ENCODE measurements around the gene CSNK1G3. TPM values are rescaled to one million over a fixed set of nuclear protein-coding genes. Genes with fewer than 3 reads are reported as not detected.

CSNK1G3 gene
- polyA plus RNA-seq, 1 donor (not counting 4 experiments of a cell fraction or from before 2014, with no cell fraction given): 34.0 TPM

DNA sequence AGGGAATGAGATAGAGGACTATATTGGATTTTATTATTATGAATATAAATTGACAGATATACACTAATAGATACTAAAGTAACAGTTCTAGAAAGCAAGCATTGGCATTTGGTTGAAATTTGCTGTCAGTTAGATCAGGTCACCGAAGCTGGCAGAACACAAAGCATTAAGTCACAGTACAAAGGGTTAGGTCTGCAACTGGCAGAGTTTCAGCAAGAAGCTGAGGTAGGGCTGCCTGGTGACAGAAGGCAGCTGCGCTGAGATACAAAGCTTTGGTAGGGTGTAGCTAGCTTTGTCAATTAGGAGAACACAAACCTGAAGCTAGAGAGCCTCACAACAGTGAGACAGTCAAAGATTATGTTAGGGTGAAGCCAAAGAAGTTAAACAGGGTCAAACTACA is 6.3 kb upstream of the CSNK1G3 start:
- dilution Hi-C loops (cut with MboI; ENCODE audit: extremely low pct_ligation_motif_present, low sequenced_read_pairs): no loop called here
- Histone ChIP-seq H3K4me1 (ENCODE audit: control insufficient read depth, extremely low read depth, insufficient read depth, low read length) (peaks cover 5% of the 10 kb centered on the region), H3K9me3 (ENCODE audit: control insufficient read depth, low read depth, low read length) (no peaks in the 10 kb centered on the region), H2AFZ (ENCODE audit: control insufficient read depth, low read length) (no peak overlapping the region), H4K20me1 (ENCODE audit: control insufficient read depth, extremely low read depth, insufficient read depth, low read length) (no peaks in the 10 kb centered on the region), H3K9me1 (ENCODE audit: control insufficient read depth, extremely low read depth, insufficient read depth, low read length) (no peaks in the 10 kb centered on the region), H3K9ac (ENCODE audit: control insufficient read depth, extremely low read depth, insufficient read depth, low read length) (no peak overlapping the region), H3K4me2 (ENCODE audit: control insufficient read depth, extremely low read depth, insufficient read depth, low read depth, low read length) (no peak overlapping the region), H3K36me3 (ENCODE audit: control insufficient read depth in 2 of 2, extremely low read depth in 1 of 2, insufficient read depth in 2 of 2, low read length in 2 of 2) (no peaks in the 10 kb centered on the region), H3K79me2 (ENCODE audit: control insufficient read depth, insufficient read depth, low read length) (no peaks in the 10 kb centered on the region), H3K27me3 (ENCODE audit: control insufficient read depth, extremely low read depth, insufficient read depth, low read length) (no peaks in the 10 kb centered on the region), H3K27ac (ENCODE audit: control insufficient read depth, insufficient read depth, low read length) (no peak overlapping the region), H3K4me3 (ENCODE audit: control insufficient read depth in 2 of 3, extremely low read depth in 1 of 3, insufficient read depth in 2 of 3, low read depth in 1 of 3, low read length in 3 of 3) (no peak overlapping the region)
- FAIRE-seq (no peak), DNase-seq (ENCODE audit: low read depth, low spot score) (no peak)
- TF ChIP-seq EZH2 (IDR thresholded peaks at IDR 0.05; ENCODE audit: low read length): no peak
- TF ChIP-seq, protein P1, sequence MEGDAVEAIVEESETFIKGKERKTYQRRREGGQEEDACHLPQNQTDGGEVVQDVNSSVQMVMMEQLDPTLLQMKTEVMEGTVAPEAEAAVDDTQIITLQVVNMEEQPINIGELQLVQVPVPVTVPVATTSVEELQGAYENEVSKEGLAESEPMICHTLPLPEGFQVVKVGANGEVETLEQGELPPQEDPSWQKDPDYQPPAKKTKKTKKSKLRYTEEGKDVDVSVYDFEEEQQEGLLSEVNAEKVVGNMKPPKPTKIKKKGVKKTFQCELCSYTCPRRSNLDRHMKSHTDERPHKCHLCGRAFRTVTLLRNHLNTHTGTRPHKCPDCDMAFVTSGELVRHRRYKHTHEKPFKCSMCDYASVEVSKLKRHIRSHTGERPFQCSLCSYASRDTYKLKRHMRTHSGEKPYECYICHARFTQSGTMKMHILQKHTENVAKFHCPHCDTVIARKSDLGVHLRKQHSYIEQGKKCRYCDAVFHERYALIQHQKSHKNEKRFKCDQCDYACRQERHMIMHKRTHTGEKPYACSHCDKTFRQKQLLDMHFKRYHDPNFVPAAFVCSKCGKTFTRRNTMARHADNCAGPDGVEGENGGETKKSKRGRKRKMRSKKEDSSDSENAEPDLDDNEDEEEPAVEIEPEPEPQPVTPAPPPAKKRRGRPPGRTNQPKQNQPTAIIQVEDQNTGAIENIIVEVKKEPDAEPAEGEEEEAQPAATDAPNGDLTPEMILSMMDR (optimal IDR thresholded peaks at IDR 0.05 in 1 of 3, IDR thresholded peaks at IDR 0.05 in 1 of 3, conservative IDR thresholded peaks at IDR 0.05 in 1 of 3; ENCODE audit: extremely low read depth in 1 of 3, insufficient read depth in 2 of 3, low read length in 3 of 3): no peak

GRCh38 chr5:123508441-123508840 is 3.5 kb upstream of the CSNK1G3 start:
- FAIRE-seq (no peak), DNase-seq (ENCODE audit: low read depth, low spot score) (no peak)
- no peaks in the 10 kb centered on the region for H4K20me1 ChIP-seq (ENCODE audit: control insufficient read depth, extremely low read depth, insufficient read depth, low read length)
- no peak overlapping the region for H3K27ac ChIP-seq (ENCODE audit: control insufficient read depth, insufficient read depth, low read length)
- H3K9me1 ChIP-seq (ENCODE audit: control insufficient read depth, extremely low read depth, insufficient read depth, low read length): no peaks in the 10 kb centered on the region
- H3K9ac ChIP-seq (ENCODE audit: control insufficient read depth, extremely low read depth, insufficient read depth, low read length): no peak overlapping the region
- H3K36me3 ChIP-seq (ENCODE audit: control insufficient read depth in 2 of 2, extremely low read depth in 1 of 2, insufficient read depth in 2 of 2, low read length in 2 of 2): no peaks in the 10 kb centered on the region
- H3K4me1 ChIP-seq (ENCODE audit: control insufficient read depth, extremely low read depth, insufficient read depth, low read length): peaks cover 3% of the 10 kb centered on the region
- H3K9me3 ChIP-seq (ENCODE audit: control insufficient read depth, low read depth, low read length): no peaks in the 10 kb centered on the region
- H3K4me2 ChIP-seq (ENCODE audit: control insufficient read depth, extremely low read depth, insufficient read depth, low read depth, low read length): no peak overlapping the region
- dilution Hi-C loops (cut with MboI; ENCODE audit: extremely low pct_ligation_motif_present, low sequenced_read_pairs): no loop called here
- TF ChIP-seq EZH2 (IDR thresholded peaks at IDR 0.05; ENCODE audit: low read length): no peak
- TF ChIP-seq, protein P1 (optimal IDR thresholded peaks at IDR 0.05 in 1 of 3, IDR thresholded peaks at IDR 0.05 in 1 of 3, conservative IDR thresholded peaks at IDR 0.05 in 1 of 3; ENCODE audit: extremely low read depth in 1 of 3, insufficient read depth in 2 of 3, low read length in 3 of 3): no peak
- H3K79me2 ChIP-seq (ENCODE audit: control insufficient read depth, insufficient read depth, low read length): peaks cover 7% of the 10 kb centered on the region
- H3K4me3 ChIP-seq (ENCODE audit: control insufficient read depth in 2 of 3, extremely low read depth in 1 of 3, insufficient read depth in 2 of 3, low read depth in 1 of 3, low read length in 3 of 3): no peak overlapping the region
- H2AFZ ChIP-seq (ENCODE audit: control insufficient read depth, low read length): no peak overlapping the region
- H3K27me3 ChIP-seq (ENCODE audit: control insufficient read depth, extremely low read depth, insufficient read depth, low read length): no peaks in the 10 kb centered on the region

Data from keratinocyte (primary cell).